HG03457 (cell line): ENCODE data around the gene KRTAP5-7.
"Not testable (repeated sequence)": the region's sequence is repeated elsewhere in the genome, so short reads cannot be mapped to it uniquely, and the experiment has no call there.

Experiments used
- ATAC-seq: cut with Tn5 transposase; IDR thresholded peaks from one replicate; pipeline ENCODE4 v1.9.1; 2021; ENCODE audit warnings: moderate number of reproducible peaks; ENCODE audit not compliant: unreplicated experiment

Gene KRTAP5-7

GRCh38 chr11:71556018-71556417 is 29.0 kb downstream of the KRTAP5-7 start:
- ATAC-seq: no peak

GRCh38 chr11:71557257-71557656 is 30.2 kb downstream of the KRTAP5-7 start:
- ATAC-seq: no peak

- no peak for ATAC-seq
Observed at GRCh38 chr11:71558996-71559395, 31.9 kb downstream of the KRTAP5-7 start.

- no peak for ATAC-seq
Observed at GRCh38 chr11:71562120-71562519, 35.1 kb downstream of the KRTAP5-7 start.

GRCh38 chr11:71563406-71563805 is 36.3 kb downstream of the KRTAP5-7 start:
- no peak for ATAC-seq

GRCh38 chr11:71564430-71564829 is 37.4 kb downstream of the KRTAP5-7 start:
- no peak for ATAC-seq

GRCh38 chr11:71565263-71565662 is 38.2 kb downstream of the KRTAP5-7 start, which contains the start of gene KRTAP5-10:
Gene KRTAP5-10 (plus strand): TSS chr11:71565563. CDS start chr11:71565588, 25 bp downstream.
- no peak for ATAC-seq

GRCh38 chr11:71566081-71566620 is 39.1 kb downstream of the KRTAP5-7 start:
- ATAC-seq: no peak

- not testable (repeated sequence) for ATAC-seq
Observed at GRCh38 chr11:71566626-71567599, 39.8 kb downstream of the KRTAP5-7 start.

GRCh38 chr11:71567633-71568032 is 40.6 kb downstream of the KRTAP5-7 start:
- ATAC-seq: not testable (repeated sequence)

GRCh38 chr11:71568704-71569349 is 41.8 kb downstream of the KRTAP5-7 start:
- ATAC-seq: no peak

- not testable (repeated sequence) for ATAC-seq
Observed at GRCh38 chr11:71571101-71571850, 44.2 kb downstream of the KRTAP5-7 start.

GRCh38 chr11:71572811-71573210 is 45.7 kb downstream of the KRTAP5-7 start:
- no peak for ATAC-seq

- no peak for ATAC-seq
Observed at GRCh38 chr11:71574418-71574817, 47.4 kb downstream of the KRTAP5-7 start.

GRCh38 chr11:71575723-71576424 is 48.8 kb downstream of the KRTAP5-7 start:
- ATAC-seq: no peak

GRCh38 chr11:71576688-71577465 is 49.8 kb downstream of the KRTAP5-7 start:
- ATAC-seq: not testable (repeated sequence)

GRCh38 chr11:71577469-71578004 is 50.5 kb downstream of the KRTAP5-7 start:
- ATAC-seq: no peak
